Prostate gland (tissue), 2 donors: Measurements from ENCODE around the gene CDK14. TPM values are rescaled to one million over a fixed set of nuclear protein-coding genes. Genes with fewer than 3 reads are reported as not detected.
"Not testable (repeated sequence)": the region's sequence is repeated elsewhere in the genome, so short reads cannot be mapped to it uniquely, and the experiment has no call there.

Experiments
- DNase-seq: peaks from one replicate; pipeline ENCODE4 v3.0.0-alpha.2; 2019; ENCODE audit warnings: low spot score
- H3K27ac ChIP-seq, 2 donors: fragments of 200-600 bp; sonication (generic); 2 replicates each; pipeline ENCODE4 v1.5.1; 2017 to 2019
- H3K27me3 ChIP-seq: fragments of 200-600 bp; sonication (generic); replicated peaks from 2 replicates; pipeline ENCODE4 v1.5.1; 2019; ENCODE audit not compliant: insufficient read depth
- H3K36me3 ChIP-seq, 2 donors: fragments of 200-600 bp; sonication (generic); 1 replicate in 1 of 2; 2 replicates in 1 of 2; pipeline versions ENCODE4 v1.5.1 to v1.8.1; 2017 to 2019
- H3K4me1 ChIP-seq: fragments of 200-600 bp; sonication (generic); replicated peaks from 2 replicates; pipeline ENCODE4 v1.5.1; 2019
- H3K4me3 ChIP-seq, 2 donors: fragments of 200-600 bp; sonication (generic); 2 replicates each; pipeline ENCODE4 v1.5.1; 2017 to 2019
- H3K9me3 ChIP-seq: fragments of 200-600 bp; sonication (generic); 2 replicates; pipeline ENCODE4 v1.5.1; 2017
- POLR2A ChIP-seq: fragments of 450-650 bp; IDR thresholded peaks from one replicate; pipeline ENCODE4 v1.6.1; 2016; ENCODE audit warnings: antibody characterized with exemption, mild to moderate bottlenecking
- POLR2AphosphoS5 ChIP-seq: sonication (generic); formaldehyde crosslinking; IDR thresholded peaks from one replicate; pipeline ENCODE4 v1.6.1; 2017; ENCODE audit warnings: antibody characterized with exemption
- WGBS: methylation state at CpG from one replicate; pipeline ENCODE4 v1.1.5; 2018; 5-methylcytosine and 5-hydroxymethylcytosine counted together
- intact Hi-C: fragments of 100-400 bp; cut with DNase I; formaldehyde crosslinking; loops from one replicate; pipeline ENCODE4 v1.14.2; 2022
- total RNA-seq, 2 donors: library from RNA; depleted of rRNA; stranded (reverse); fragments of >200 nt; gene quantifications; one replicate each; pipeline ENCODE4 v1.1.0, GENCODE V29; 2016
- TF ChIP-seq, protein P1 (sequence below), 4 experiments: fragments of 200-600 bp in 2 of 4; fragments of 450-650 bp in 2 of 4; sonication (generic) in 2 of 4; IDR thresholded peaks; 1 replicate in 3 of 4; 2 replicates in 1 of 4; pipeline ENCODE4 v1.5.1; 2016 to 2019; ENCODE audit warnings: antibody characterized with exemption in 4 of 4, mild to moderate bottlenecking in 2 of 4, moderate library complexity in 2 of 4

CDK14 gene
- total RNA-seq, 2 donors from 2014 or later, result 13.7 to 20.7 TPM

DNA sequence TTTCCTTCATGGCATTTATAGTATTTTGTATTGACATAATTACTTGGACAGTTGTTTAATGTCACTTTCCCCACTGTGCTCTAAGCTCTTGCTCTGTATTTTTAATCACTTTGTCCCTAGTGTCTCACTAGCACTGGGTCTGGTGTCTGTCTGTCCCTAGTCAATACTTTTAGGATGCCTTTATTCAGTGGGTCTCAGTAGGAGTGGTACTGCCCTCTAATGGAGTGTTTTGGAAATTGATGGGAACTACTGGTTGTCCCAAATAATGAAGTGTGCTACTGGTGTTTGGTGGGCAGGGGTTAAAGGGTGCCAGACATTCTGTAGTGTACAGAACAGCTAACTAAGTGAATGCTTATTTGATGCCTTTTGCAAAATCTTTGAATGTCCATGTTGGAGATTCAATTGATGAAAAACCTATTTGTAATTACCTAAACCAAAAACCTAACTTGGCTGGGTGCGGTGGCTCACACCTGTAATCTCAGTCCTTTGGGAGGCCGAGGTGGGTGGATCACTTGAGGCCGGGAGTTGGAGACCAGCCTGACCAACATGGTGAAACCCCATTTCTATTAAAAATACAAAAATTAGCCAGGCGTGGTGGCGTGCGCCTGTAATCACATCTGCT is 33.3 kb downstream of the CDK14 start:
- WGBS, result 97% methylated on average over 6 of the region's 6 CpGs
- intact Hi-C loops, result loop anchor here (10.0 kb wide), 1 partner anchor 175 kb away; no protein-coding TSS in a partner anchor
- no peaks in the 10 kb centered on the region for H3K36me3 ChIP-seq
- DNase-seq, result peak; percentile 34
- TF ChIP-seq, protein P1, sequence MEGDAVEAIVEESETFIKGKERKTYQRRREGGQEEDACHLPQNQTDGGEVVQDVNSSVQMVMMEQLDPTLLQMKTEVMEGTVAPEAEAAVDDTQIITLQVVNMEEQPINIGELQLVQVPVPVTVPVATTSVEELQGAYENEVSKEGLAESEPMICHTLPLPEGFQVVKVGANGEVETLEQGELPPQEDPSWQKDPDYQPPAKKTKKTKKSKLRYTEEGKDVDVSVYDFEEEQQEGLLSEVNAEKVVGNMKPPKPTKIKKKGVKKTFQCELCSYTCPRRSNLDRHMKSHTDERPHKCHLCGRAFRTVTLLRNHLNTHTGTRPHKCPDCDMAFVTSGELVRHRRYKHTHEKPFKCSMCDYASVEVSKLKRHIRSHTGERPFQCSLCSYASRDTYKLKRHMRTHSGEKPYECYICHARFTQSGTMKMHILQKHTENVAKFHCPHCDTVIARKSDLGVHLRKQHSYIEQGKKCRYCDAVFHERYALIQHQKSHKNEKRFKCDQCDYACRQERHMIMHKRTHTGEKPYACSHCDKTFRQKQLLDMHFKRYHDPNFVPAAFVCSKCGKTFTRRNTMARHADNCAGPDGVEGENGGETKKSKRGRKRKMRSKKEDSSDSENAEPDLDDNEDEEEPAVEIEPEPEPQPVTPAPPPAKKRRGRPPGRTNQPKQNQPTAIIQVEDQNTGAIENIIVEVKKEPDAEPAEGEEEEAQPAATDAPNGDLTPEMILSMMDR (IDR thresholded peaks at IDR 0.05), result peak in 3 of 4 experiments; percentile 47 to 62 (median 50)
- TF ChIP-seq POLR2AphosphoS5 (peak; percentile 26), POLR2A (no peak)
- no peaks in the 10 kb centered on the region for H3K4me1 ChIP-seq
- H3K27ac ChIP-seq, result no peak overlapping the region
- no peaks in the 10 kb centered on the region for H3K27me3 ChIP-seq
- no peaks in the 10 kb centered on the region for H3K9me3 ChIP-seq
- no peak overlapping the region for H3K4me3 ChIP-seq

DNA sequence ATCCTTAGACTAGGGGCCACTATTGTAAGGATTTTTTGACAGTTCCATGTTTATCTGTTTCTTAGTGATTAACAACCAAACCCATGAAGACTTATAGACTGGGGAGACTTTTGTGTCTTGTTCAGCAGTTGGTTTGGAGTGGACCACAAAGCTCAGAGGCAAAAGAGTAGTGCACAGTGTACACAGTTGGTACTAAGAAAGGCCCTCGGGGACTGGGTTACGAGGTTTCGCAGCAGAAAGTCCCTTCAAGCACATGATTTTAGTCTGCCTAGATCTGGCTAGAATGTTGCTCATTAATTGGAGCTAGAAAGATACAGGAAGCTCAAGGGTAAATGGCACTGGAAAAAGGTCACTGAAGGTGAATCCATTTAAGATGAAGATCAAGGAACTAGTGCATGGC is 35.4 kb downstream of the CDK14 start:
- Histone ChIP-seq H3K4me3 (no peak overlapping the region), H3K9me3 (no peaks in the 10 kb centered on the region), H3K27ac (no peak overlapping the region), H3K27me3 (no peaks in the 10 kb centered on the region), H3K4me1 (no peaks in the 10 kb centered on the region), H3K36me3 (no peaks in the 10 kb centered on the region)
- intact Hi-C loops, result no loop called here
- WGBS, result 94% methylated on average over 3 of the region's 3 CpGs
- DNase-seq, result no peak
- TF ChIP-seq, protein P1 (IDR thresholded peaks at IDR 0.05), result no peak
- TF ChIP-seq POLR2AphosphoS5, result no peak
- no peak for TF ChIP-seq POLR2A

DNA sequence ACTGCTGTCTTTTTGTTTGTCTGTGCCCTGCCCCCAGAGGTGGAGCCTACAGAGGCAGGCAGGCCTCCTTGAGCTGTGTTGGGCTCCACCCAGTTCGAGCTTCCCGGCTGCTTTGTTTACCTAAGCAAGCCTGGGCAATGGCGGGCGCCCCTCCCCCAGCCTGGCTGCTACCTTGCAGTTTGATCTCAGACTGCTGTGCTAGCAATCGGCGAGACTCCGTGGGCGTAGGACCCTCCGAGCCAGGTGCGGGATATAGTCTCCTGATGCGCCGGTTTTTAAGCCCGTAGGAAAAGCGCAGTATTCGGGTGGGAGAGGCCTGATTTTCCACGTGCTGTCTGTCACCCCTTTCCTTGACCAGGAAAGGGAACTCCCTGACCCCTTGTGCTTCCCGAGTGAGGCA is 43.6 kb downstream of the CDK14 start:
- H3K9me3 ChIP-seq, H3K4me1 ChIP-seq, intact Hi-C loops, H3K4me3 ChIP-seq, H3K27ac ChIP-seq, H3K27me3 ChIP-seq, DNase-seq, H3K36me3 ChIP-seq: not testable (repeated sequence)
- WGBS, result 85% methylated on average over 17 of the region's 17 CpGs

GRCh38 chr7:90642978-90643377 is 46.9 kb downstream of the CDK14 start:
- TF ChIP-seq, protein P1 (IDR thresholded peaks at IDR 0.05), result no peak
- no peak for TF ChIP-seq POLR2A
- TF ChIP-seq POLR2AphosphoS5, result no peak
- H3K9me3 ChIP-seq, result no peaks in the 10 kb centered on the region
- H3K4me1 ChIP-seq, result no peaks in the 10 kb centered on the region
- no peaks in the 10 kb centered on the region for H3K27me3 ChIP-seq
- intact Hi-C loops, result no loop called here
- WGBS, result 87% methylated on average over 4 of the region's 4 CpGs
- H3K27ac ChIP-seq, result no peak overlapping the region
- H3K4me3 ChIP-seq, result no peak overlapping the region
- DNase-seq, result no peak
- H3K36me3 ChIP-seq, result no peaks in the 10 kb centered on the region

DNA sequence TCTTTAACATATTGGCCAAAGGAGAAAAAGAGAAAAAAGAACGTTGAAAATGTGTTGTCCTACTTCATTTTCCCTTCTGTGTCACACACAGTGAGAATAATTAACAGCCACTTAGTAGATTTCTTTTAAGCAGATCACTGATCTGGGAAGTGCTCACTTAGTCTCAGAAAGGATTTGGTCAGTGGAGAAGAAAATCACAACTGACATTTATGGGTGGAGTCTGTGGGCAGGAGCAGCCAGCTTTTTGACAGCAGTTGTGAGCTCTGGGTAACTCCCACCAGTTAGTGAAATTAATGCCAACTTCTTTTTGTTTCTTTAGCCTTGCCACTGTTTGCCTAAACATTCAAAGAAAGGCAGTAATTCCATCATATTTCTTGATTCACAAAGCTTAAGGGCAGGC is 49.7 kb downstream of the CDK14 start:
- Histone ChIP-seq H3K9me3 (no peaks in the 10 kb centered on the region), H3K36me3 (no peaks in the 10 kb centered on the region), H3K4me3 (no peak overlapping the region), H3K4me1 (no peaks in the 10 kb centered on the region), H3K27me3 (no peaks in the 10 kb centered on the region), H3K27ac (no peak overlapping the region)
- WGBS, result 26% methylated on average over 1 of the region's 1 CpG
- intact Hi-C loops, result no loop called here
- no peak for DNase-seq
- no peak for TF ChIP-seq POLR2A
- TF ChIP-seq, protein P1 (IDR thresholded peaks at IDR 0.05), result no peak
- no peak for TF ChIP-seq POLR2AphosphoS5
